H9 (cell line): ENCODE results near the gene ERCC8. TPM values are rescaled to one million over a fixed set of nuclear protein-coding genes. Genes with fewer than 3 reads are reported as not detected.

Experiments
- DNase-seq: peaks from one replicate; pipeline ENCODE4 v3.0.0-alpha.2; 2017
- H2AFZ ChIP-seq: one replicate; pipeline ENCODE4 v1.6.1; 2013; ENCODE audit warnings: mild to moderate bottlenecking, low read length, control low read depth, moderate library complexity
- H2AK5ac ChIP-seq: 2 replicates; pipeline ENCODE4 v1.6.1; 2013; ENCODE audit warnings: low read length, control low read depth, mixed read lengths; ENCODE audit not compliant: insufficient read length
- H2BK120ac ChIP-seq: one replicate; pipeline ENCODE4 v1.6.1; 2013; ENCODE audit warnings: low read depth, mild to moderate bottlenecking, low read length, control low read depth, inconsistent platforms; ENCODE audit not compliant: poor library complexity, severe bottlenecking
- H2BK12ac ChIP-seq: 2 replicates; pipeline ENCODE4 v1.6.1; 2013; ENCODE audit warnings: low read length, control low read depth, mixed read lengths, low read depth; ENCODE audit not compliant: insufficient read length
- H2BK15ac ChIP-seq: 2 replicates; pipeline ENCODE4 v1.6.1; 2013; ENCODE audit warnings: low read depth, low read length, control low read depth
- H2BK20ac ChIP-seq: one replicate; pipeline ENCODE4 v1.6.1; 2013; ENCODE audit warnings: low read depth, mild to moderate bottlenecking, low read length, control low read depth, inconsistent platforms; ENCODE audit not compliant: poor library complexity, severe bottlenecking
- H2BK5ac ChIP-seq: 2 replicates; pipeline ENCODE4 v1.6.1; 2013; ENCODE audit warnings: low read length, control low read depth, mixed read lengths; ENCODE audit not compliant: insufficient read length
- H3K14ac ChIP-seq: 2 replicates; pipeline ENCODE4 v1.6.1; 2013; ENCODE audit warnings: low read length, control low read depth; ENCODE audit not compliant: insufficient read depth
- H3K18ac ChIP-seq: 2 replicates; pipeline ENCODE4 v1.6.1; 2013; ENCODE audit warnings: low read depth, mild to moderate bottlenecking, mixed read lengths, low read length, control low read depth; ENCODE audit not compliant: insufficient read length
- H3K23ac ChIP-seq: 2 replicates; pipeline ENCODE4 v1.6.1; 2013; ENCODE audit warnings: low read length, control low read depth, mixed read lengths, low read depth; ENCODE audit not compliant: insufficient read length
- H3K23me2 ChIP-seq: 2 replicates; pipeline ENCODE4 v1.6.1; 2013; ENCODE audit warnings: low read depth, mild to moderate bottlenecking, mixed read lengths, low read length, control low read depth; ENCODE audit not compliant: insufficient read length, poor library complexity, severe bottlenecking
- H3K27ac ChIP-seq: 2 replicates; pipeline ENCODE4 v1.5.1; 2013; ENCODE audit warnings: low read length, control low read depth, mixed read lengths, low read depth; ENCODE audit not compliant: insufficient read length
- H3K27me3 ChIP-seq: 2 replicates; pipeline ENCODE4 v1.6.1; 2013; ENCODE audit warnings: low read length, control low read depth, inconsistent platforms; ENCODE audit not compliant: insufficient read depth
- H3K4ac ChIP-seq: 2 replicates; pipeline ENCODE4 v1.6.1; 2013; ENCODE audit warnings: low read depth, mild to moderate bottlenecking, control low read depth, inconsistent platforms, low read length, moderate library complexity
- H3K4me1 ChIP-seq: 2 replicates; pipeline ENCODE4 v1.6.1; 2013; ENCODE audit warnings: low read length, control low read depth, inconsistent platforms; ENCODE audit not compliant: insufficient read depth
- H3K4me2 ChIP-seq: 2 replicates; pipeline ENCODE4 v1.6.1; 2013; ENCODE audit warnings: low read length, control low read depth, mixed read lengths; ENCODE audit not compliant: insufficient read length, insufficient read depth
- H3K56ac ChIP-seq: 2 replicates; pipeline ENCODE4 v1.6.1; 2013; ENCODE audit warnings: low read depth, mild to moderate bottlenecking, mixed read lengths, low read length, control low read depth; ENCODE audit not compliant: insufficient read length
- H3K79me1 ChIP-seq: 2 replicates; pipeline ENCODE4 v1.6.1; 2013; ENCODE audit warnings: low read depth, mild to moderate bottlenecking, moderate library complexity, low read length, control low read depth, inconsistent platforms; ENCODE audit not compliant: insufficient read depth, poor library complexity, severe bottlenecking
- H3K79me2 ChIP-seq: 2 replicates; pipeline ENCODE4 v1.6.1; 2013; ENCODE audit warnings: low read length, control low read depth, inconsistent platforms; ENCODE audit not compliant: insufficient read depth
- H3K9ac ChIP-seq: 2 replicates; pipeline ENCODE4 v1.6.1; 2013; ENCODE audit warnings: low read length, control low read depth, mixed read lengths; ENCODE audit not compliant: insufficient read length; ENCODE audit errors: extremely low read depth
- H3K9me3 ChIP-seq: one replicate; pipeline ENCODE4 v1.6.1; 2013; ENCODE audit warnings: low read depth, low read length, inconsistent platforms; ENCODE audit not compliant: control insufficient read depth
- H3T11ph ChIP-seq: one replicate; pipeline ENCODE4 v1.6.1; 2013; ENCODE audit warnings: mild to moderate bottlenecking, low read length, control low read depth, inconsistent platforms
- H4K20me1 ChIP-seq: one replicate; pipeline ENCODE4 v1.6.1; 2013; ENCODE audit not compliant: control insufficient read depth, insufficient read length, insufficient read depth
- H4K5ac ChIP-seq: 2 replicates; pipeline ENCODE4 v1.6.1; 2013; ENCODE audit warnings: low read depth, mild to moderate bottlenecking, mixed read lengths, low read length, control low read depth; ENCODE audit not compliant: insufficient read length
- H4K8ac ChIP-seq: replicated peaks from 2 replicates; pipeline ENCODE4 v1.6.1; 2013; ENCODE audit warnings: low read length, control low read depth, mixed read lengths, low read depth; ENCODE audit not compliant: insufficient read length
- H4K91ac ChIP-seq: 2 replicates; pipeline ENCODE4 v1.6.1; 2013; ENCODE audit warnings: low read depth, mild to moderate bottlenecking, moderate library complexity, mixed read lengths, low read length, control low read depth; ENCODE audit not compliant: insufficient read length
- H3K27ac Mint-ChIP-seq, 3 experiments: 2 replicates in 2 of 3; 3 replicates in 1 of 3; pipeline ENCODE4 v1.8.0; 2020 to 2021; ENCODE audit warnings: mixed read lengths in 3 of 3, mild to moderate bottlenecking in 1 of 3, moderate library complexity in 1 of 3
- H3K27me3 Mint-ChIP-seq: 2 replicates; pipeline ENCODE4 v1.8.0; 2021; ENCODE audit warnings: low read depth, mild to moderate bottlenecking, moderate library complexity, mixed read lengths
- H3K36me3 Mint-ChIP-seq, 3 experiments: 2 replicates in 2 of 3; 3 replicates in 1 of 3; pipeline ENCODE4 v1.8.0; 2020 to 2021; ENCODE audit warnings: low read depth in 3 of 3, mixed read lengths in 3 of 3; ENCODE audit not compliant: insufficient read depth in 1 of 3
- H3K4me1 Mint-ChIP-seq, 2 experiments: 2 replicates each; pipeline ENCODE4 v1.8.0; 2020; ENCODE audit warnings: mixed read lengths in 2 of 2
- H3K4me3 Mint-ChIP-seq, 2 experiments: 2 replicates in 1 of 2; 3 replicates in 1 of 2; pipeline ENCODE4 v1.8.0; 2020 to 2021; ENCODE audit warnings: mild to moderate bottlenecking in 2 of 2, mixed read lengths in 2 of 2, moderate library complexity in 1 of 2
- H3K9me3 Mint-ChIP-seq, 2 experiments: 2 replicates in 1 of 2; 3 replicates in 1 of 2; pipeline ENCODE4 v1.8.0; 2020; ENCODE audit warnings: mild to moderate bottlenecking in 2 of 2, mixed read lengths in 2 of 2, moderate library complexity in 1 of 2
- WGBS: extraction: QIAGEN DNeasy Blood & Tissue Kit; methylation state at CpG from one replicate; pipeline ENCODE4 v1.1.7; 2013; ENCODE audit warnings: missing lambda C conversion rate, low lambda C conversion rate, mixed read lengths; ENCODE audit not compliant: insufficient read length; ENCODE audit errors: extremely low coverage; 5-methylcytosine and 5-hydroxymethylcytosine counted together
- total RNA-seq: library from RNA; stranded (reverse); gene quantifications from 2 replicates; pipeline ENCODE4 v1.2.1, GENCODE V29; 2021
- TF ChIP-seq, protein P1 (sequence below): fragments of 200-600 bp; sonication (generic); conservative IDR thresholded peaks from 3 replicates; pipeline ENCODE4 v1.8.0; 2021; ENCODE audit warnings: antibody characterized with exemption, mild to moderate bottlenecking

Gene ERCC8
- total RNA-seq, 1 experiment from 2014 or later: 18.0 TPM

DNA sequence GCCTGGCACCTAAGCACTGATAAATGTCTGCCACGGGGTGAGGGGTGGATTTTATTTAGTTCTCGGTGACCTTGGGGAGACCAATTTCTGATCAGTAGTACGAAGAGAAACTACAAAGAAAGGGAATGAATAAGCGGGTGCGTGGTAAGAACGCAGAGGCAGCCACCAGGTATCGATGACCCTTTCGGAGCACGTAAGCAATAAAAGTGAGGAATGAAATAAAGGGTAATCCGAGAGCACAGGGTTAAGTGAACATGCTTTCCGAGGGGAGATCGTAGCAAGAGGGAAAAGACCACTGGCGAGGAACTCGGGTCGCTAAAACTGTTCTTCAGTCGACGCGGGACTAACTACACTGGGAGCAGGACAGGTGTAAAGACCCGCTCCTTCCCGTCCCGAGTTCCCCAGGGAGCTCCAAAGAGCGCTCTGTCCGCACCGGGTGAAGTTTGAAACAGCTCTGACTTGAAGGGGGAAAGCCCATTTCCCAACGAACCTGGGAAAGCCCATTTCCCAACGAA lies 101.9 kb downstream of the ERCC8 start:
- Histone ChIP-seq H3K79me1 (no peaks in the 10 kb centered on the region), H2BK5ac (no peak overlapping the region), H3T11ph (no peak overlapping the region), H2BK12ac (no peak overlapping the region), H3K18ac (no peak overlapping the region), H2AFZ (no peak overlapping the region), H4K91ac (no peak overlapping the region), H4K8ac (no peak overlapping the region), H3K27me3 (peaks cover 10% of the 10 kb centered on the region; the same call in 1 of the 2 replicates), H2BK120ac (no peak overlapping the region), H3K56ac (no peak overlapping the region), H3K23ac (no peak overlapping the region), H2BK15ac (no peak overlapping the region; the same call in 1 of the 2 replicates), H3K4me2 (peak overlapping the region; percentile 100), H3K23me2 (peaks cover 19% of the 10 kb centered on the region), H3K4me1 (peaks cover 3% of the 10 kb centered on the region; the same call in 1 of the 2 replicates), H2AK5ac (no peak overlapping the region), H3K14ac (no peak overlapping the region), H3K79me2 (no peaks in the 10 kb centered on the region), H3K27ac (no peak overlapping the region), H4K20me1 (no peaks in the 10 kb centered on the region), H2BK20ac (no peak overlapping the region), H3K9me3 (no peaks in the 10 kb centered on the region), H3K4ac (no peak overlapping the region), H4K5ac (no peak overlapping the region), H3K9ac (peak overlapping the region; percentile 57)
- TF ChIP-seq, protein P1, sequence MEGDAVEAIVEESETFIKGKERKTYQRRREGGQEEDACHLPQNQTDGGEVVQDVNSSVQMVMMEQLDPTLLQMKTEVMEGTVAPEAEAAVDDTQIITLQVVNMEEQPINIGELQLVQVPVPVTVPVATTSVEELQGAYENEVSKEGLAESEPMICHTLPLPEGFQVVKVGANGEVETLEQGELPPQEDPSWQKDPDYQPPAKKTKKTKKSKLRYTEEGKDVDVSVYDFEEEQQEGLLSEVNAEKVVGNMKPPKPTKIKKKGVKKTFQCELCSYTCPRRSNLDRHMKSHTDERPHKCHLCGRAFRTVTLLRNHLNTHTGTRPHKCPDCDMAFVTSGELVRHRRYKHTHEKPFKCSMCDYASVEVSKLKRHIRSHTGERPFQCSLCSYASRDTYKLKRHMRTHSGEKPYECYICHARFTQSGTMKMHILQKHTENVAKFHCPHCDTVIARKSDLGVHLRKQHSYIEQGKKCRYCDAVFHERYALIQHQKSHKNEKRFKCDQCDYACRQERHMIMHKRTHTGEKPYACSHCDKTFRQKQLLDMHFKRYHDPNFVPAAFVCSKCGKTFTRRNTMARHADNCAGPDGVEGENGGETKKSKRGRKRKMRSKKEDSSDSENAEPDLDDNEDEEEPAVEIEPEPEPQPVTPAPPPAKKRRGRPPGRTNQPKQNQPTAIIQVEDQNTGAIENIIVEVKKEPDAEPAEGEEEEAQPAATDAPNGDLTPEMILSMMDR: no peak
- WGBS: no CpG with 5 or more reads among the region's 26 CpGs
- peak overlapping the region; percentile 89 to 95 for H3K4me3 Mint-ChIP-seq
- no peaks in the 10 kb centered on the region for H3K36me3 Mint-ChIP-seq
- peaks cover 32% of the 10 kb centered on the region for H3K27me3 Mint-ChIP-seq
- peak; percentile 47 for DNase-seq
- peaks cover 26 to 27% of the 10 kb centered on the region in 2 experiments for H3K4me1 Mint-ChIP-seq
- no peak overlapping the region for H3K27ac Mint-ChIP-seq
- no peaks in the 10 kb centered on the region; a peak in 1 of 5 replicates for H3K9me3 Mint-ChIP-seq
